GM12878 (cell line): ENCODE data around the gene RGR. TPM values are rescaled to one million over a fixed set of nuclear protein-coding genes. Genes with fewer than 3 reads are reported as not detected.

Experiments used
- ATAC-seq: fragments of 200-7000 bp; cut with Tn5 transposase; 3 replicates; pipeline ENCODE4 v1.9.1; 2020; ENCODE audit warnings: mild to moderate bottlenecking, moderate library complexity
- BruUV-seq: library from RNA; stranded (reverse); fragments of 400-500 nt; replicated peaks from 2 replicates; lab custom pipeline; 2021; lab: Mats Ljungman, UMichigan
- CTCF ChIA-PET: fragments of 300-600 bp; sonication (Branson Sonifier 250); formaldehyde crosslinking; extraction: SDS; loops from one replicate; lab custom pipeline; 2021; ENCODE audit warnings: inconsistent platforms; lab: Yijun Ruan, JAX
- POLR2A ChIA-PET: fragments of 350-600 bp; formaldehyde crosslinking; extraction: SDS; loops from one replicate; lab custom pipeline; 2021; ENCODE audit warnings: inconsistent platforms; lab: Charles Lee
- RAD21 ChIA-PET: fragments of 300-600 bp; sonication (Branson Sonifier 250); formaldehyde crosslinking; loops from one replicate; lab custom pipeline; 2023; ENCODE audit warnings: antibody characterized with exemption; ENCODE audit not compliant: unreplicated experiment; lab: Charles Lee
- SMC1A ChIA-PET: fragments of 300-600 bp; sonication (Branson Sonifier 250); formaldehyde crosslinking; loops from one replicate; lab custom pipeline; 2023; ENCODE audit not compliant: unreplicated experiment, uncharacterized antibody; lab: Charles Lee
- DNase-seq: peaks from one replicate; pipeline ENCODE4 v3.0.0-alpha.2; 2011; ENCODE audit warnings: low read depth, low spot score
- FAIRE-seq: peaks from 3 replicates; lab custom pipeline; 2011; peaks lifted over from hg19 to GRCh38; lab: Jason Lieb, UNC
- H2AFZ ChIP-seq: 2 replicates; pipeline ENCODE4 v1.6.0; 2011; ENCODE audit warnings: low read depth, low read length, control low read depth; ENCODE audit not compliant: control insufficient read depth
- H3K27ac ChIP-seq: 2 replicates; pipeline ENCODE4 v1.5.1; 2011; ENCODE audit warnings: control low read depth; ENCODE audit not compliant: control insufficient read depth, insufficient read depth
- H3K27me3 ChIP-seq, 2 experiments: replicated peaks in 1 of 2; 2 replicates each; pipeline versions ENCODE4 v1.6.0 to v1.6.1; 2011; ENCODE audit warnings: low read length in 1 of 2; ENCODE audit not compliant: control insufficient read depth in 2 of 2, insufficient read depth in 2 of 2
- H3K36me3 ChIP-seq, 2 experiments: 2 replicates each; pipeline ENCODE4 v1.5.1; 2011; ENCODE audit warnings: low read length in 1 of 2; ENCODE audit not compliant: control insufficient read depth in 2 of 2, insufficient read depth in 2 of 2
- H3K4me1 ChIP-seq: 2 replicates; pipeline ENCODE4 v1.6.1; 2011; ENCODE audit warnings: mild to moderate bottlenecking, low read length, moderate library complexity, mixed read lengths; ENCODE audit not compliant: control insufficient read depth, insufficient read depth
- H3K4me2 ChIP-seq: 2 replicates; pipeline ENCODE4 v1.6.0; 2011; ENCODE audit warnings: control low read depth; ENCODE audit not compliant: control insufficient read depth, insufficient read depth
- H3K4me3 ChIP-seq: fragments of 200-600 bp; sonication (generic); 2 replicates; pipeline ENCODE4 v1.5.1; 2016
- H3K79me2 ChIP-seq: 2 replicates; pipeline ENCODE4 v1.6.0; 2011; ENCODE audit warnings: low read length; ENCODE audit not compliant: control insufficient read depth, insufficient read depth
- H3K9ac ChIP-seq: 2 replicates; pipeline ENCODE4 v1.8.0; 2011; ENCODE audit warnings: low read length, control low read depth, mixed read lengths; ENCODE audit not compliant: control insufficient read depth, insufficient read depth
- H3K9me3 ChIP-seq: replicated peaks from 3 replicates; pipeline ENCODE4 v1.5.1; 2011; ENCODE audit warnings: mild to moderate bottlenecking, low read length; ENCODE audit not compliant: control insufficient read depth, insufficient read depth
- H4K20me1 ChIP-seq: 2 replicates; pipeline ENCODE4 v1.6.0; 2011; ENCODE audit not compliant: control insufficient read depth, insufficient read depth
- E2F8 ChIP-seq: fragments of 450-650 bp; IDR thresholded peaks from 2 replicates; pipeline ENCODE4 v1.6.1; 2018; ENCODE audit warnings: mild to moderate bottlenecking, low read depth, moderate library complexity; ENCODE audit not compliant: partially characterized antibody
- ESRRA ChIP-seq: IDR thresholded peaks from 2 replicates; pipeline ENCODE4 v1.6.1; 2012; ENCODE audit warnings: mild to moderate bottlenecking, low read length, improper control_type of control experiment
- IKZF2 ChIP-seq, 2 experiments: fragments of 450-650 bp; IDR thresholded peaks; 2 replicates each; pipeline ENCODE4 v1.6.1; 2017; ENCODE audit warnings: mild to moderate bottlenecking in 2 of 2, moderate library complexity in 2 of 2
- MTA2 ChIP-seq: fragments of 450-650 bp; IDR thresholded peaks from 2 replicates; pipeline ENCODE4 v1.6.1; 2016; ENCODE audit warnings: low read depth, mild to moderate bottlenecking, moderate library complexity
- SRF ChIP-seq, 2 experiments: IDR thresholded peaks; 2 replicates each; pipeline ENCODE4 v1.6.1; 2011; ENCODE audit warnings: low read depth in 2 of 2, low read length in 2 of 2, mild to moderate bottlenecking in 1 of 2, moderate library complexity in 1 of 2
- USF1 ChIP-seq: IDR thresholded peaks from 2 replicates; pipeline ENCODE4 v1.6.1; 2011; ENCODE audit warnings: borderline replicate concordance, low read depth, mild to moderate bottlenecking, moderate library complexity, mixed read lengths, low read length; ENCODE audit not compliant: insufficient read depth; ENCODE audit errors: extremely low read length
- ZBED1 ChIP-seq: IDR thresholded peaks from 2 replicates; pipeline ENCODE4 v1.6.1; 2016; ENCODE audit warnings: borderline replicate concordance
- WGBS: methylation state at CpG from one replicate; pipeline ENCODE4 v1.1.6; 2016; ENCODE audit warnings: low lambda C conversion rate; ENCODE audit not compliant: insufficient replicate concordance, insufficient coverage; ENCODE audit errors: missing lambda C conversion rate; 5-methylcytosine and 5-hydroxymethylcytosine counted together
- in situ Hi-C: fragments of 300-500 bp; cut with MboI; formaldehyde crosslinking; loops from 9 replicates; pipeline ENCODE4 v1.14.3; 2018; ENCODE audit warnings: mixed read lengths
- intact Hi-C: fragments of 100-400 bp; cut with micrococcal nuclease; formaldehyde crosslinking; loops from one replicate; pipeline ENCODE4 v1.14.2; 2022; ENCODE audit not compliant: unreplicated experiment
- polyA plus RNA-seq, 11 experiments: library from polyadenylated mRNA; depleted of rRNA in 4 of 11; unstranded in 6 of 11; stranded (reverse) in 5 of 11; fragments of >200 nt; fragmentation: Nextera tagmentation in 4 of 11; fragmentation: Illumina TruSeq in 1 of 11; extraction: Ambion mirVana in 4 of 11; extraction: Trizol in 1 of 11; gene quantifications; 1 replicate in 1 of 11; 2 replicates in 10 of 11; pipeline versions ENCODE4 v1.2.1 to v1.2.3, GENCODE V29; 2011 to 2016; ENCODE audit warnings: inconsistent platforms in 2 of 11, missing spikeins in 2 of 11, low read depth in 1 of 11
- total RNA-seq, 4 experiments: library from RNA; depleted of rRNA in 3 of 4; stranded (reverse); fragments of >200 nt in 3 of 4; fragmentation: Illumina TruSeq in 1 of 4; extraction: Trizol in 1 of 4; gene quantifications; 2 replicates each; pipeline versions ENCODE4 v1.2.1 to v1.2.3, GENCODE V29; 2013 to 2021

The RGR gene
- total and polyA plus RNA-seq, 10 of the 15 experiments (the other 5 are each of a cell fraction or from before 2014, with no cell fraction given) = not detected

DNA sequence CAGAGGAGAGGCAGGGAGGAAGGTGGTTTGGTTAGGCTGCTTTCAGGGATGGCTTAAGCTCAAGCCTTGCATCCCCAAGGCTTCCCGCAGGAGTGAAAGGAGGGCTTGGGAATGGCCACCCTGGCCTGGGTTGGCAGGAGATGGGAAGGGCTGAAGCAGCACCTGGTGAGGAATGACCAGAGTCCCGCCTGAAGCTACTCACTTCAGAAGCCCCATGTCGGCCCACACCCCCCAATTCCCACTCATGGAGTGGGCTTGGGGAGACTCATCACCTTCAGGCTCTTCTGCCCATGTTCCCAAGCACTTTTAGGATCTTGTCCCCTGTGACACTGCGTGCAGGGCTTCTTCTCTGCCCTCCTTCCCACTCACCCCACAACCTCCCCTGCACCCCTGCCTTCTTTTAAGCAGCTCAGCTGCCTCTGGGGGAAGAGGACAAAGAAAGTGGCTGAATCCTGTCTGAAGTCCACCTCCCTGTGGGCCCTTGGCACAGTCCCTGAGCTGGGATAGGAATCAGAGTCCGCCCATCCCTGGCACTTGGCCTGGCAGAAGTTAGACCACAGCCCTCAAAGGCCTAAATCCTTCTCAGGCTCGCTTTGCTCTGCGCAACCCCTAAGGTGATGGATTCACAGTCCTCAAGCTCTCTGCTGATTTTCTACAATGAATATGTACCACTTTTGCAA lies 16.5 kb downstream of the RGR start:
- ChIA-PET SMC1A (interaction anchor here (0.9 kb wide), 1 partner anchor 90 kb away, joined by 3 read pairs; no protein-coding TSS in a partner anchor), POLR2A (no interaction called here), CTCF (interaction anchor here (0.6 to 1.2 kb wide), 2 partner anchors 269 to 454 kb away, joined by 3 to 4 read pairs; no protein-coding TSS in a partner anchor), RAD21 (no interaction called here)
- Histone ChIP-seq H3K79me2 (no peaks in the 10 kb centered on the region), H3K27me3 (no peaks in the 10 kb centered on the region; a peak in 2 of 4 replicates), H3K4me1 (no peaks in the 10 kb centered on the region), H3K9ac (no peak overlapping the region), H3K36me3 (no peaks in the 10 kb centered on the region), H3K4me2 (no peak overlapping the region), H3K4me3 (no peak overlapping the region), H3K9me3 (no peaks in the 10 kb centered on the region), H4K20me1 (no peaks in the 10 kb centered on the region), H2AFZ (no peak overlapping the region), H3K27ac (no peak overlapping the region)
- no peak for FAIRE-seq
- intact Hi-C loops = loop anchor here (10.0 kb wide), 1 partner anchor 453 kb away; no protein-coding TSS in a partner anchor
- BruUV-seq = no TSS peak
- DNase-seq = no peak
- 22% methylated on average over 7 of the region's 7 CpGs for WGBS
- TF ChIP-seq MTA2 (no peak), E2F8 (no peak), IKZF2 (IDR thresholded peaks at IDR 0.05) (no peak), USF1 (no peak), SRF (IDR thresholded peaks at IDR 0.05; ENCODE audit: low read depth in 2 of 2, low read length in 2 of 2) (no peak), ZBED1 (no peak), ESRRA (no peak)
- in situ Hi-C loops = no loop called here
- ATAC-seq = no peak
